ENCODE measurements around the gene ECEL1. TPM values are rescaled to one million over a fixed set of nuclear protein-coding genes. Genes with fewer than 3 reads are reported as not detected.
A peak's percentile ranks its signal among the peaks of the same experiment; 100 is the strongest.

Gene ECEL1
- total RNA-seq, 2 donors from 2014 or later: 0.52 to 2.8 TPM

GRCh38 chr2:232488097-232488711 is 570 bp upstream of the ECEL1 start:
- intact Hi-C loops (cut with DNase I): no loop called here
- peak; percentile 24 for DNase-seq (ENCODE audit: low spot score)

GRCh38 chr2:232486558-232487384 is 863 bp downstream of the ECEL1 start:
- intact Hi-C loops (cut with DNase I): no loop called here
- DNase-seq (ENCODE audit: low spot score): peak; percentile 75

GRCh38 chr2:232485757-232486557 is 1.7 kb downstream of the ECEL1 start:
- peak; percentile 75 for DNase-seq (ENCODE audit: low spot score)
- intact Hi-C loops (cut with DNase I): no loop called here

- intact Hi-C loops (cut with DNase I): no loop called here
- no peak for DNase-seq (ENCODE audit: low spot score)
Observed at GRCh38 chr2:232485348-232485756, 2.3 kb downstream of the ECEL1 start.

GRCh38 chr2:232484628-232485347 is 2.8 kb downstream of the ECEL1 start:
- intact Hi-C loops (cut with DNase I): no loop called here
- no peak for DNase-seq (ENCODE audit: low spot score)

- intact Hi-C loops (cut with DNase I): no loop called here
- peak; percentile 64 for DNase-seq (ENCODE audit: low spot score)
Observed at GRCh38 chr2:232483923-232484627, 3.6 kb downstream of the ECEL1 start.

- intact Hi-C loops (cut with DNase I): no loop called here
- DNase-seq (ENCODE audit: low spot score): peak; percentile 63
Observed at GRCh38 chr2:232483311-232483922, 4.2 kb downstream of the ECEL1 start.

- peak; percentile 78 for DNase-seq (ENCODE audit: low spot score)
- intact Hi-C loops (cut with DNase I): no loop called here
Observed at GRCh38 chr2:232482301-232483238, 5.1 kb downstream of the ECEL1 start.

GRCh38 chr2:232481322-232482140 is 6.1 kb downstream of the ECEL1 start:
- DNase-seq (ENCODE audit: low spot score): no peak
- intact Hi-C loops (cut with DNase I): no loop called here

- DNase-seq (ENCODE audit: low spot score): no peak
- intact Hi-C loops (cut with DNase I): no loop called here
Observed at GRCh38 chr2:232480201-232481190, 7.1 kb downstream of the ECEL1 start.

- DNase-seq (ENCODE audit: low spot score): peak; percentile 76
Observed at GRCh38 chr2:232479341-232480200, 8.1 kb downstream of the ECEL1 start.

GRCh38 chr2:232478571-232479340 is 8.9 kb downstream of the ECEL1 start:
- DNase-seq (ENCODE audit: low spot score): peak; percentile 75
- intact Hi-C loops (cut with DNase I): no loop called here

More at GRCh38 chr2:232479341-232480200, 8.1 kb downstream of the ECEL1 start:
- intact Hi-C loops (cut with DNase I): no loop called here

GRCh38 chr2:232477751-232478510 is 9.7 kb downstream of the ECEL1 start:
- intact Hi-C loops (cut with DNase I): no loop called here
- DNase-seq (ENCODE audit: low spot score): no peak

All from posterior vena cava (tissue), 2 donors.